Frontal cortex (tissue), 1 donor: ENCODE measurements around the gene PLAAT4. TPM values are rescaled to one million over a fixed set of nuclear protein-coding genes. Genes with fewer than 3 reads are reported as not detected.

Experiments used
- total RNA-seq: library from RNA; depleted of rRNA; stranded (reverse); fragments of >200 nt; gene quantifications from one replicate; pipeline ENCODE4 v1.2.3, GENCODE V29; 2014

The PLAAT4 gene
- total RNA-seq, 1 donor from 2014 or later, result 3.3 TPM

Other genes with a start within 250 kb of the PLAAT4 start
- gene SLC22A9, start 167.0 kb upstream of the PLAAT4 start, total RNA-seq, result not detected
- 2.4 TPM for gene PLAAT5, start 45.6 kb upstream of the PLAAT4 start, total RNA-seq
- not detected for gene LGALS12, start 30.7 kb upstream of the PLAAT4 start, total RNA-seq
- gene PLAAT2, start 26.6 kb downstream of the PLAAT4 start, total RNA-seq, result not detected
- gene PLAAT3, start 77.6 kb downstream of the PLAAT4 start, total RNA-seq, result 2.4 TPM
- gene ATL3, start 134.6 kb downstream of the PLAAT4 start, total RNA-seq, result 21.6 TPM
- 239 TPM for gene RTN3, start 144.7 kb downstream of the PLAAT4 start, total RNA-seq
- gene ZFTA, start 232.0 kb downstream of the PLAAT4 start, total RNA-seq, result 55.8 TPM